Type B pancreatic cell (in vitro differentiated cells): Measurements from ENCODE around the gene OSTC. TPM values are rescaled to one million over a fixed set of nuclear protein-coding genes. Genes with fewer than 3 reads are reported as not detected.

ENCODE experiments used
- DNase-seq: peaks from one replicate; pipeline ENCODE4 v3.0.0; 2021; ENCODE audit warnings: mixed read lengths; ENCODE audit not compliant: unreplicated experiment; ENCODE audit errors: extremely low spot score
- H3K27ac Mint-ChIP-seq: 2 replicates; pipeline ENCODE4 v1.8.0; 2021; ENCODE audit warnings: mild to moderate bottlenecking, mixed read lengths
- H3K27me3 Mint-ChIP-seq: 2 replicates; pipeline ENCODE4 v1.8.0; 2021; ENCODE audit warnings: mixed read lengths
- H3K36me3 Mint-ChIP-seq: 2 replicates; pipeline ENCODE4 v1.8.0; 2021; ENCODE audit warnings: mixed read lengths
- H3K4me1 Mint-ChIP-seq: one replicate; pipeline ENCODE4 v1.8.0; 2021; ENCODE audit warnings: mixed read lengths; ENCODE audit not compliant: unreplicated experiment
- H3K4me3 Mint-ChIP-seq: 2 replicates; pipeline ENCODE4 v1.8.0; 2021; ENCODE audit warnings: mild to moderate bottlenecking, mixed read lengths
- H3K9me3 Mint-ChIP-seq: 2 replicates; pipeline ENCODE4 v1.8.0; 2021; ENCODE audit warnings: mixed read lengths
- CTCF ChIP-seq: fragments of 200-600 bp; sonication (generic); conservative IDR thresholded peaks from 2 replicates; pipeline ENCODE4 v1.5.0; 2021; ENCODE audit warnings: antibody characterized with exemption, mild to moderate bottlenecking
- total RNA-seq: library from RNA; stranded (reverse); gene quantifications from 2 replicates; pipeline ENCODE4 v1.2.1, GENCODE V29; 2021; ENCODE audit warnings: low replicate concordance

OSTC gene
- total RNA-seq, 1 donor from 2014 or later = 158 TPM

GRCh38 chr4:108622022-108622421, 28.4 kb upstream of the OSTC start:
- peaks cover 20% of the 10 kb centered on the region for H3K4me1 Mint-ChIP-seq
- no peak overlapping the region for H3K27ac Mint-ChIP-seq
- no peak for TF ChIP-seq CTCF
- DNase-seq = no peak
- H3K4me3 Mint-ChIP-seq = peak overlapping the region; percentile 95
- H3K27me3 Mint-ChIP-seq = no peaks in the 10 kb centered on the region
- H3K36me3 Mint-ChIP-seq = peaks cover 40% of the 10 kb centered on the region
- H3K9me3 Mint-ChIP-seq = no peaks in the 10 kb centered on the region

GRCh38 chr4:108622828-108623227, 27.6 kb upstream of the OSTC start:
- Mint-ChIP-seq H3K9me3 (no peaks in the 10 kb centered on the region), H3K36me3 (peaks cover 40% of the 10 kb centered on the region), H3K4me3 (peak overlapping the region; percentile 95), H3K4me1 (peaks cover 20% of the 10 kb centered on the region), H3K27ac (no peak overlapping the region), H3K27me3 (no peaks in the 10 kb centered on the region)
- no peak for DNase-seq
- no peak for TF ChIP-seq CTCF

GRCh38 chr4:108624263-108625056, 25.9 kb upstream of the OSTC start:
- Mint-ChIP-seq H3K36me3 (peaks cover 44% of the 10 kb centered on the region), H3K27ac (no peak overlapping the region), H3K27me3 (no peaks in the 10 kb centered on the region), H3K4me1 (peaks cover 20% of the 10 kb centered on the region), H3K9me3 (no peaks in the 10 kb centered on the region), H3K4me3 (peak overlapping the region; percentile 52)
- no peak for DNase-seq
- no peak for TF ChIP-seq CTCF

GRCh38 chr4:108626056-108626455, 24.3 kb upstream of the OSTC start:
- Mint-ChIP-seq H3K27ac (no peak overlapping the region), H3K36me3 (peaks cover 52% of the 10 kb centered on the region), H3K4me1 (peaks cover 12% of the 10 kb centered on the region), H3K4me3 (no peak overlapping the region), H3K9me3 (no peaks in the 10 kb centered on the region), H3K27me3 (no peaks in the 10 kb centered on the region)
- DNase-seq = no peak
- no peak for TF ChIP-seq CTCF

GRCh38 chr4:108628411-108628810, 22.0 kb upstream of the OSTC start:
- Mint-ChIP-seq H3K36me3 (peaks cover 45% of the 10 kb centered on the region), H3K4me3 (no peak overlapping the region), H3K4me1 (peaks cover 7% of the 10 kb centered on the region), H3K27me3 (no peaks in the 10 kb centered on the region), H3K9me3 (no peaks in the 10 kb centered on the region), H3K27ac (no peak overlapping the region)
- no peak for TF ChIP-seq CTCF
- no peak for DNase-seq
